SU-DHL-6 (cell line): ENCODE results near the gene LCN9.

Source experiments
- H2AFZ ChIP-seq: fragments of 200-600 bp; sonication (generic); 2 replicates; pipeline ENCODE4 v1.6.1; 2014; ENCODE audit warnings: low read depth, mild to moderate bottlenecking, moderate library complexity, mixed read lengths, antibody characterized with exemption, low read length; ENCODE audit not compliant: severe bottlenecking
- H3F3A ChIP-seq: fragments of 200-600 bp; shearing (Covaris generic); 2 replicates; pipeline ENCODE4 v1.6.0; 2016; ENCODE audit warnings: antibody characterized with exemption, mild to moderate bottlenecking; ENCODE audit not compliant: insufficient read depth
- H3K27ac ChIP-seq: fragments of 200-600 bp; sonication (generic); 2 replicates; pipeline ENCODE4 v1.5.1; 2016; ENCODE audit warnings: low read depth, mild to moderate bottlenecking, low read length, moderate library complexity, mixed read lengths
- H3K27me3 ChIP-seq: fragments of 200-600 bp; sonication (generic), shearing (Covaris generic); 2 replicates; pipeline ENCODE4 v1.6.0; 2014; ENCODE audit warnings: mild to moderate bottlenecking, low read length
- H3K36me3 ChIP-seq: fragments of 200-600 bp; sonication (generic); 2 replicates; pipeline ENCODE4 v1.6.1; 2014; ENCODE audit warnings: mild to moderate bottlenecking, low read length, mixed read lengths
- H3K4me2 ChIP-seq: fragments of 300-600, 200-600 bp; shearing (Covaris generic), sonication (generic); 2 replicates; pipeline ENCODE4 v1.6.0; 2014; ENCODE audit warnings: low read length, low read depth, mild to moderate bottlenecking; ENCODE audit not compliant: poor library complexity, severe bottlenecking
- H3K4me3 ChIP-seq: fragments of 200-600 bp; sonication (generic); 2 replicates; pipeline ENCODE4 v1.5.1; 2014; ENCODE audit warnings: antibody characterized with exemption, low read length, mild to moderate bottlenecking, mixed read lengths; ENCODE audit not compliant: insufficient read depth, poor library complexity, severe bottlenecking
- H3K79me2 ChIP-seq: fragments of 200-600 bp; sonication (generic); 2 replicates; pipeline ENCODE4 v1.6.1; 2014; ENCODE audit warnings: mild to moderate bottlenecking, low read length, moderate library complexity; ENCODE audit not compliant: insufficient read depth
- H3K9ac ChIP-seq: fragments of 200-600 bp; sonication (generic); 2 replicates; pipeline ENCODE4 v1.7.0; 2014; ENCODE audit warnings: mild to moderate bottlenecking, low read length
- H3K9me2 ChIP-seq: fragments of 200-600 bp; sonication (generic); replicated peaks from 2 replicates; pipeline ENCODE4 v1.6.1; 2014; ENCODE audit warnings: low read length; ENCODE audit not compliant: insufficient read depth
- H3K9me3 ChIP-seq: fragments of 200-600 bp; sonication (generic); 2 replicates; pipeline ENCODE4 v1.6.1; 2014; ENCODE audit warnings: low read length, mixed read lengths; ENCODE audit not compliant: insufficient read depth
- H4K20me1 ChIP-seq: fragments of 200-600 bp; sonication (generic); 2 replicates; pipeline ENCODE4 v1.6.1; 2014; ENCODE audit warnings: low read depth, mild to moderate bottlenecking, antibody characterized with exemption, low read length, moderate library complexity, mixed read lengths
- EZH2phosphoT487 ChIP-seq: fragments of 200-600 bp; sonication (generic), shearing (Covaris generic); conservative IDR thresholded peaks from 2 replicates; pipeline ENCODE4 v1.6.1; 2018; ENCODE audit warnings: mild to moderate bottlenecking, antibody characterized with exemption, low read length, moderate library complexity, mixed read lengths
- TF ChIP-seq, protein P1 (sequence below): fragments of 200-600 bp; sonication (generic); IDR thresholded peaks from one replicate; pipeline ENCODE4 v1.5.1; 2017; ENCODE audit warnings: antibody characterized with exemption, mild to moderate bottlenecking, low read length, moderate library complexity; ENCODE audit not compliant: insufficient read depth, poor library complexity, severe bottlenecking

The LCN9 gene

GRCh38 chr9:135655317-135655716 is 7.8 kb upstream of the LCN9 start:
- H4K20me1 ChIP-seq, result no peaks in the 10 kb centered on the region
- no peak overlapping the region for H3K4me2 ChIP-seq
- no peak overlapping the region for H3K4me3 ChIP-seq
- no peak overlapping the region for H3K27ac ChIP-seq
- no peaks in the 10 kb centered on the region for H3K36me3 ChIP-seq
- H3K9me3 ChIP-seq, result no peaks in the 10 kb centered on the region; the same call in 1 of the 2 replicates
- H3K9ac ChIP-seq, result no peak overlapping the region
- H3K27me3 ChIP-seq, result no peaks in the 10 kb centered on the region
- TF ChIP-seq, protein P1, sequence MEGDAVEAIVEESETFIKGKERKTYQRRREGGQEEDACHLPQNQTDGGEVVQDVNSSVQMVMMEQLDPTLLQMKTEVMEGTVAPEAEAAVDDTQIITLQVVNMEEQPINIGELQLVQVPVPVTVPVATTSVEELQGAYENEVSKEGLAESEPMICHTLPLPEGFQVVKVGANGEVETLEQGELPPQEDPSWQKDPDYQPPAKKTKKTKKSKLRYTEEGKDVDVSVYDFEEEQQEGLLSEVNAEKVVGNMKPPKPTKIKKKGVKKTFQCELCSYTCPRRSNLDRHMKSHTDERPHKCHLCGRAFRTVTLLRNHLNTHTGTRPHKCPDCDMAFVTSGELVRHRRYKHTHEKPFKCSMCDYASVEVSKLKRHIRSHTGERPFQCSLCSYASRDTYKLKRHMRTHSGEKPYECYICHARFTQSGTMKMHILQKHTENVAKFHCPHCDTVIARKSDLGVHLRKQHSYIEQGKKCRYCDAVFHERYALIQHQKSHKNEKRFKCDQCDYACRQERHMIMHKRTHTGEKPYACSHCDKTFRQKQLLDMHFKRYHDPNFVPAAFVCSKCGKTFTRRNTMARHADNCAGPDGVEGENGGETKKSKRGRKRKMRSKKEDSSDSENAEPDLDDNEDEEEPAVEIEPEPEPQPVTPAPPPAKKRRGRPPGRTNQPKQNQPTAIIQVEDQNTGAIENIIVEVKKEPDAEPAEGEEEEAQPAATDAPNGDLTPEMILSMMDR, result no peak
- TF ChIP-seq EZH2phosphoT487, result no peak
- no peak overlapping the region for H2AFZ ChIP-seq
- H3F3A ChIP-seq, result no peaks in the 10 kb centered on the region
- no peaks in the 10 kb centered on the region for H3K79me2 ChIP-seq
- H3K9me2 ChIP-seq, result no peaks in the 10 kb centered on the region

- Histone ChIP-seq H3K4me2 (no peak overlapping the region), H3K27me3 (no peaks in the 10 kb centered on the region), H4K20me1 (no peaks in the 10 kb centered on the region), H2AFZ (no peak overlapping the region), H3K27ac (no peak overlapping the region), H3K36me3 (no peaks in the 10 kb centered on the region), H3K79me2 (no peaks in the 10 kb centered on the region), H3K9me3 (no peaks in the 10 kb centered on the region), H3F3A (no peaks in the 10 kb centered on the region), H3K9me2 (no peaks in the 10 kb centered on the region), H3K9ac (no peak overlapping the region), H3K4me3 (no peak overlapping the region)
- TF ChIP-seq, protein P1, result no peak
- no peak for TF ChIP-seq EZH2phosphoT487
Measured at GRCh38 chr9:135657416-135657815, 5.7 kb upstream of the LCN9 start.

DNA sequence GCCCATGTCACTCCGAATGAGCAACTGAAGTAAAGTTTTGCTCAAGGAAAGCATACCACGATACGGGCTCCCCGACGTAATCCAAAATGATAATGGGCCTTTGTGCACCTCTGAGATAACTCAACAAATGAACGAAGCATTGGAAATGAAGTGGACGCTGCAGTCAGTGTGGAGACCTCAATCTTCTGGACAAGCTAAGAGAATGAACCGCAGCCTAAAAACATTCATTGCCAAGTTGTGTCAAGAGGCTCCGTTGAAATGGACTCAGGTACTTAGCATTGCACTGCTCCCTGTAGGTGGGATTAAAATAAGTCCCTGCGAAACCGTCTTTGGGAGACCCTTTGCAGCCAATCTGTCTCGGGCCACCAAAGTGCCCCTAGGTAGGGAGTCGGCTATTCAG is 3.9 kb upstream of the LCN9 start:
- Histone ChIP-seq H3F3A (no peaks in the 10 kb centered on the region), H3K9me2 (no peaks in the 10 kb centered on the region), H3K36me3 (no peaks in the 10 kb centered on the region), H3K79me2 (no peaks in the 10 kb centered on the region), H2AFZ (no peak overlapping the region), H3K27ac (no peak overlapping the region), H3K4me2 (no peak overlapping the region), H3K4me3 (no peak overlapping the region), H3K27me3 (no peaks in the 10 kb centered on the region), H3K9me3 (no peaks in the 10 kb centered on the region), H4K20me1 (no peaks in the 10 kb centered on the region), H3K9ac (no peak overlapping the region)
- TF ChIP-seq, protein P1, result no peak
- TF ChIP-seq EZH2phosphoT487, result no peak
